Sigmoid colon (tissue), 3 donors: ENCODE data around the gene VASP.

Experiments
- CTCF ChIP-seq, 4 experiments: fragments of 450-650 bp in 3 of 4; fragments of 200-600 bp in 1 of 4; IDR thresholded peaks; one replicate each; pipeline ENCODE4 v1.5.1; 2016 to 2019; ENCODE audit warnings: antibody characterized with exemption in 4 of 4, mild to moderate bottlenecking in 3 of 4, moderate library complexity in 2 of 4
- POLR2A ChIP-seq, 2 donors: fragments of 450-650 bp; IDR thresholded peaks; one replicate each; pipeline ENCODE4 v1.6.1; 2016; ENCODE audit warnings: antibody characterized with exemption in 2 of 2, mild to moderate bottlenecking in 2 of 2, moderate library complexity in 2 of 2

GRCh38 chr19:45478454-45479238 lies 28.6 kb upstream of the VASP start:
- TF ChIP-seq CTCF (IDR thresholded peaks at IDR 0.05), result peak; percentile 94 to 100 (median 97)
- peak in 1 of 2 donors; percentile 16 for TF ChIP-seq POLR2A (IDR thresholded peaks at IDR 0.05)
